OCI-LY3 (cell line): ENCODE results near the gene KDM4C.

Source experiments
- EZH2phosphoT487 ChIP-seq: fragments of 200-600 bp; shearing (Covaris generic); IDR thresholded peaks from 2 replicates; pipeline ENCODE4 v1.6.1; 2018; ENCODE audit warnings: antibody characterized with exemption, mixed run types, low read depth
- TF ChIP-seq, protein P1 (sequence below): fragments of 200-600, 300-600 bp; sonication (generic); IDR thresholded peaks from 2 replicates; pipeline ENCODE4 v1.5.1; 2014; ENCODE audit warnings: antibody characterized with exemption, low read length, low read depth

DNA sequence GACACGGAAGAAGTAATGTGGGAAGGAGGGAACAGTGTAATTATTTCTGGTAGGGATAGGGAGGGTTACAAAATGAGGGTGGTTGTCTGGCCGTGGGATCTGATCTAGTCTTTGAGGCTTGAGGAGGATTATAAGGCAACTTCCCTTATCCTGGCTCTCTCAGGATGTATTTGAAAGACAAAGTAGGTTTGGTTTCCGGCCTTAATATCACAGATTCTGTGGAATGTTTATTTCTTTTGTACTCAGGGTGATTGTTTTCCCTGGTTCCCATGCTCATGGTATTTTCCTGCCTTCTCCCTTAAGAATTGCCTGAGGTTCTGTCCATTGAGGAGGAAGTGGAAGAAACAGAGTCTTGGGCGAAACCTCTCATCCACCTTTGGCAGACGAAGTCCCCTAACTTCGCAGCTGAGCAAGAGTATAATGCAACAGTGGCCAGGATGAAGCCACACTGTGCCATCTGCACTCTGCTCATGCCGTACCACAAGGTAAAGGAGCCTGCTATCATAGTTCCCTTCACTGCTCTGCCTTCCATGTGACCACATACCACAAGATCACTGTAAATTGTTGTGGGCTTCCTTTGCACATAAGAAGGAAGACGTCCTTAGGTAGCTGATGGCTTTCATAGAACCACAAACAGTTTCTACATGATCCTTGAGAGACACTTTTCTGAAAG is 253.8 kb downstream of the KDM4C start:
- TF ChIP-seq, protein P1, sequence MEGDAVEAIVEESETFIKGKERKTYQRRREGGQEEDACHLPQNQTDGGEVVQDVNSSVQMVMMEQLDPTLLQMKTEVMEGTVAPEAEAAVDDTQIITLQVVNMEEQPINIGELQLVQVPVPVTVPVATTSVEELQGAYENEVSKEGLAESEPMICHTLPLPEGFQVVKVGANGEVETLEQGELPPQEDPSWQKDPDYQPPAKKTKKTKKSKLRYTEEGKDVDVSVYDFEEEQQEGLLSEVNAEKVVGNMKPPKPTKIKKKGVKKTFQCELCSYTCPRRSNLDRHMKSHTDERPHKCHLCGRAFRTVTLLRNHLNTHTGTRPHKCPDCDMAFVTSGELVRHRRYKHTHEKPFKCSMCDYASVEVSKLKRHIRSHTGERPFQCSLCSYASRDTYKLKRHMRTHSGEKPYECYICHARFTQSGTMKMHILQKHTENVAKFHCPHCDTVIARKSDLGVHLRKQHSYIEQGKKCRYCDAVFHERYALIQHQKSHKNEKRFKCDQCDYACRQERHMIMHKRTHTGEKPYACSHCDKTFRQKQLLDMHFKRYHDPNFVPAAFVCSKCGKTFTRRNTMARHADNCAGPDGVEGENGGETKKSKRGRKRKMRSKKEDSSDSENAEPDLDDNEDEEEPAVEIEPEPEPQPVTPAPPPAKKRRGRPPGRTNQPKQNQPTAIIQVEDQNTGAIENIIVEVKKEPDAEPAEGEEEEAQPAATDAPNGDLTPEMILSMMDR: no peak
- no peak for TF ChIP-seq EZH2phosphoT487
